Left lung (tissue), 10 donors: ENCODE data around the gene PLA2G4A. TPM values are rescaled to one million over a fixed set of nuclear protein-coding genes. Genes with fewer than 3 reads are reported as not detected.

Source experiments
- ATAC-seq: fragments of 200-7000 bp; cut with Tn5 transposase; one replicate; pipeline ENCODE4 v1.9.1; 2020; ENCODE audit warnings: moderate library complexity
- DNase-seq, 4 donors: peaks; one replicate each; pipeline ENCODE4 v3.0.0-alpha.2; 2013 to 2020
- H3K27ac ChIP-seq, 2 donors: fragments of 200-600 bp; sonication (generic) in 1 of 2; one replicate each; pipeline versions ENCODE4 v1.5.0 to v1.8.0; 2020 to 2021
- H3K27me3 ChIP-seq, 2 donors: fragments of 200-600 bp; sonication (generic) in 1 of 2; one replicate each; pipeline versions ENCODE4 v1.5.0 to v1.8.0; 2020 to 2021
- H3K36me3 ChIP-seq, 2 donors: fragments of 200-600 bp; sonication (generic) in 1 of 2; one replicate each; pipeline versions ENCODE4 v1.5.0 to v1.8.0; 2020 to 2021
- H3K4me1 ChIP-seq, 2 donors: fragments of 200-600 bp; one replicate each; pipeline ENCODE4 v1.8.0; 2021
- H3K4me3 ChIP-seq, 2 donors: fragments of 200-600 bp; sonication (generic) in 1 of 2; one replicate each; pipeline versions ENCODE4 v1.5.0 to v1.8.0; 2020 to 2021; ENCODE audit warnings: mild to moderate bottlenecking in 1 of 2
- H3K9me3 ChIP-seq, 2 donors: fragments of 200-600 bp; sonication (generic) in 1 of 2; one replicate each; pipeline versions ENCODE4 v1.5.0 to v1.8.0; 2020 to 2021
- intact Hi-C, 2 donors: fragments of 100-400 bp; cut with DNase I; formaldehyde crosslinking; loops; one replicate each; pipeline versions ENCODE4 v1.11.2 to v1.14.2; 2022
- polyA plus RNA-seq, 6 donors: library from polyadenylated mRNA; unstranded; fragments of 120-200 nt; gene quantifications; one replicate each; pipeline ENCODE4 v1.2.1, GENCODE V29; 2013; ENCODE audit not compliant: insufficient read length in 6 of 6
- total RNA-seq, 2 donors: library from RNA; stranded (reverse); fragmentation: NEBNext Ultra II Directional; extraction: Animal tissue kit (Norgen Biotek cat#: 25700); gene quantifications; one replicate each; pipeline ENCODE4 v1.2.1, GENCODE V29; 2021
- TF ChIP-seq, protein P1 (sequence below), 2 donors: fragments of 200-600 bp; sonication (generic) in 1 of 2; IDR thresholded peaks; one replicate each; pipeline versions ENCODE4 v1.5.0 to v1.8.0; 2021; ENCODE audit warnings: antibody characterized with exemption in 2 of 2
- donor health status: DM: no; HTN: yes; CAD: no.
- donor health status: DM: no; HTN: no; CAD: no.

The PLA2G4A gene
- total and polyA plus RNA-seq, 8 donors = 8.2 to 13.9 (median 10.4) TPM

DNA sequence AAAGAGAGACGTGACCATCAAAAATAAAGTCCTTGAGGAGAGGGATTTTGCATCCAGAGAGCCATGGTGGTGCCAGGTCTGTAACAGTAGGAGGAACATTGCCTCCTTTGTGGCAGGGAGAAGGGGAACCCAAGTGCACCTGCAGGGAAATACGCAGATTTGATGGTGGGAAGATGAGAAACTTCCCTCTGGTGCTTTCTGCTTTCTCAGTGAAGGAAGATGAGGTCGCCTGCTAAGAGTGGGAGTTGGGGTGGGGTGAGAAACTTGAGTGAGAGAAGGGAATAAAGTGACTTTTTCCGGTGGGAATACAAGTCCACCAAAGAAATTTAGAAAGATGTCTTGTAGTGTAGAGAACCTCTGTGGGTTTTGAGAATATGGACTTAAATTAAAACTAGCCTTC lies 9.1 kb downstream of the PLA2G4A start:
- H3K9me3 ChIP-seq = no peaks in the 10 kb centered on the region
- H3K27me3 ChIP-seq = no peaks in the 10 kb centered on the region
- DNase-seq (no peak), ATAC-seq (no peak)
- intact Hi-C loops = no loop called here
- peak overlapping the region in 1 of 2 donors; percentile 56 for H3K27ac ChIP-seq
- TF ChIP-seq, protein P1, sequence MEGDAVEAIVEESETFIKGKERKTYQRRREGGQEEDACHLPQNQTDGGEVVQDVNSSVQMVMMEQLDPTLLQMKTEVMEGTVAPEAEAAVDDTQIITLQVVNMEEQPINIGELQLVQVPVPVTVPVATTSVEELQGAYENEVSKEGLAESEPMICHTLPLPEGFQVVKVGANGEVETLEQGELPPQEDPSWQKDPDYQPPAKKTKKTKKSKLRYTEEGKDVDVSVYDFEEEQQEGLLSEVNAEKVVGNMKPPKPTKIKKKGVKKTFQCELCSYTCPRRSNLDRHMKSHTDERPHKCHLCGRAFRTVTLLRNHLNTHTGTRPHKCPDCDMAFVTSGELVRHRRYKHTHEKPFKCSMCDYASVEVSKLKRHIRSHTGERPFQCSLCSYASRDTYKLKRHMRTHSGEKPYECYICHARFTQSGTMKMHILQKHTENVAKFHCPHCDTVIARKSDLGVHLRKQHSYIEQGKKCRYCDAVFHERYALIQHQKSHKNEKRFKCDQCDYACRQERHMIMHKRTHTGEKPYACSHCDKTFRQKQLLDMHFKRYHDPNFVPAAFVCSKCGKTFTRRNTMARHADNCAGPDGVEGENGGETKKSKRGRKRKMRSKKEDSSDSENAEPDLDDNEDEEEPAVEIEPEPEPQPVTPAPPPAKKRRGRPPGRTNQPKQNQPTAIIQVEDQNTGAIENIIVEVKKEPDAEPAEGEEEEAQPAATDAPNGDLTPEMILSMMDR (IDR thresholded peaks at IDR 0.05) = no peak
- no peaks in the 10 kb centered on the region for H3K36me3 ChIP-seq
- H3K4me1 ChIP-seq = peaks cover 0 to 18% of the 10 kb centered on the region in 2 donors
- H3K4me3 ChIP-seq = no peak overlapping the region

DNA sequence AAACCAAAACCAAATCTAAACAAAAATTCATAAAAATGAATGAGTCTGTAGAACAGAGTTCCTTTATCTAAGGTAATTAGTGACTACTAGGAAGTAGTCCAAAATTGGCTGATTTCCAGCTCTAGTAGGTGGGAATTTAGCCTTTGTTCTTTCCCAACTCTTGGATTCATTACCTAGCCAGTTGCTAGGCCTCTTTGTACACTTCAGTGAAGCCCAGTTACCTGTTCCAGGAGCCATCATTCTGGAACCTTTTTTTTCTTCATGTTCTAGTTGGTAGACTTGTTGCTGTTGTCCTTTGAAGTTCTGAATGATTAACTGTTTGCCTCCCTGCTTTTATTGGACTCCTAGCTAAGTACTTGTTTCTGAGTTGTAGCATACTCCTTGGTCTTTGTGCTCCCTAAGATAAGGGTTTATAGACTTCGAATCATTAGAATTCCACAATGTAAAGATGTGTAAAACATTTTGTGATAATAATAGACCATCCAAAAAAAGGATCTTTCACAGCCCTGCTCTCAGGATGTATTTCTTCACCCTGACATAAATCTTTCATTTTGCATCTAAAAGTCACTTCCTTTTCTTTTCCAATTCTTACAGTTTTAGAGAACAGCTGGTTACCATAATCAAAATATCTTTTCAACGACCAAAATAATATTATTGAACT lies 9.8 kb downstream of the PLA2G4A start:
- DNase-seq (no peak), ATAC-seq (peak; percentile 19)
- Histone ChIP-seq H3K27me3 (no peaks in the 10 kb centered on the region), H3K4me3 (no peak overlapping the region), H3K9me3 (no peaks in the 10 kb centered on the region), H3K4me1 (peaks cover 0 to 18% of the 10 kb centered on the region in 2 donors), H3K36me3 (no peaks in the 10 kb centered on the region), H3K27ac (peak overlapping the region in 1 of 2 donors; percentile 56)
- TF ChIP-seq, protein P1 (IDR thresholded peaks at IDR 0.05) = no peak
- intact Hi-C loops = no loop called here

GRCh38 chr1:186839041-186839400 lies 10.3 kb downstream of the PLA2G4A start:
- H3K36me3 ChIP-seq = no peaks in the 10 kb centered on the region

GRCh38 chr1:186841599-186841998 lies 12.8 kb downstream of the PLA2G4A start:
- peak; percentile 52 for ATAC-seq
- H3K9me3 ChIP-seq = no peaks in the 10 kb centered on the region
- no peak for DNase-seq
- TF ChIP-seq, protein P1 (IDR thresholded peaks at IDR 0.05) = no peak
- H3K4me3 ChIP-seq = no peak overlapping the region
- intact Hi-C loops = no loop called here
- no peak overlapping the region for H3K27ac ChIP-seq
- H3K27me3 ChIP-seq = no peaks in the 10 kb centered on the region
- no peaks in the 10 kb centered on the region for H3K36me3 ChIP-seq
- H3K4me1 ChIP-seq = peaks cover 0 to 29% of the 10 kb centered on the region in 2 donors

More at GRCh38 chr1:186839041-186839400, 10.3 kb downstream of the PLA2G4A start:
- TF ChIP-seq, protein P1 (IDR thresholded peaks at IDR 0.05) = no peak
- DNase-seq = no peak
- Histone ChIP-seq H3K27me3 (no peaks in the 10 kb centered on the region), H3K4me1 (peaks cover 0 to 18% of the 10 kb centered on the region in 2 donors), H3K4me3 (no peak overlapping the region), H3K27ac (peak overlapping the region in 1 of 2 donors; percentile 56), H3K9me3 (no peaks in the 10 kb centered on the region)
- intact Hi-C loops = no loop called here
- ATAC-seq = no peak

- intact Hi-C loops = no loop called here
- Histone ChIP-seq H3K27ac (no peak overlapping the region), H3K27me3 (no peaks in the 10 kb centered on the region), H3K36me3 (no peaks in the 10 kb centered on the region), H3K9me3 (no peaks in the 10 kb centered on the region), H3K4me1 (peaks cover 0 to 30% of the 10 kb centered on the region in 2 donors), H3K4me3 (no peak overlapping the region)
- TF ChIP-seq, protein P1 (IDR thresholded peaks at IDR 0.05) = no peak
- ATAC-seq (no peak), DNase-seq (no peak)
Measured at GRCh38 chr1:186842547-186842946, 13.8 kb downstream of the PLA2G4A start.
